ENCODE measurements around the gene AP5S1.

DNA sequence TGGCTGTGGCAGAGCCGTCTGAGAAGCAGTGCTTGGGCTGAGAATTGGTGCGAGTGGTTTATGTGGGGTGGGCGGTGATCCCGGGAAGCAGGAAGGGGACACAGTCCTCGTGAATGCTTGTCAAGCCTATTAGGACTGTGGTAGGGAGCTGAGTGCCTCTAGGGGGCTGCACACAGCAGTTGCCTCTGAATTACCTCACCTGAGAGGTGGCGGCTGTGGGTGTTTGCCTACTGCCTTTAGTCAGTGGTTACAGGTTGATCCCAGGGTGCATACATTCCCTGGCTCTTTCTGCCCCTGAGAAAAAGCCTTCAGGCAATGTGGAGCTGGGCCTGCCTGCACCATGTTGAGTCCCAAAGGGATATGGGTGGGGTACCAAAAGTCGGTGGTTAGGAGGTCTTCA is 5.2 kb downstream of the AP5S1 start:
- TF ChIP-seq, protein P1, sequence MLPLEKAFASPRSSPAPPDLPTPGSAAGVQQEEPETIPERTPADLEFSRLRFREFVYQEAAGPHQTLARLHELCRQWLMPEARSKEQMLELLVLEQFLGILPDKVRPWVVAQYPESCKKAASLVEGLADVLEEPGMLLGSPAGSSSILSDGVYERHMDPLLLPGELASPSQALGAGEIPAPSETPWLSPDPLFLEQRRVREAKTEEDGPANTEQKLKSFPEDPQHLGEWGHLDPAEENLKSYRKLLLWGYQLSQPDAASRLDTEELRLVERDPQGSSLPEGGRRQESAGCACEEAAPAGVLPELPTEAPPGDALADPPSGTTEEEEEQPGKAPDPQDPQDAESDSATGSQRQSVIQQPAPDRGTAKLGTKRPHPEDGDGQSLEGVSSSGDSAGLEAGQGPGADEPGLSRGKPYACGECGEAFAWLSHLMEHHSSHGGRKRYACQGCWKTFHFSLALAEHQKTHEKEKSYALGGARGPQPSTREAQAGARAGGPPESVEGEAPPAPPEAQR (CRISPR knock-in tag; IDR thresholded peaks at IDR 0.05): no peak
- TF ChIP-seq, protein P2, sequence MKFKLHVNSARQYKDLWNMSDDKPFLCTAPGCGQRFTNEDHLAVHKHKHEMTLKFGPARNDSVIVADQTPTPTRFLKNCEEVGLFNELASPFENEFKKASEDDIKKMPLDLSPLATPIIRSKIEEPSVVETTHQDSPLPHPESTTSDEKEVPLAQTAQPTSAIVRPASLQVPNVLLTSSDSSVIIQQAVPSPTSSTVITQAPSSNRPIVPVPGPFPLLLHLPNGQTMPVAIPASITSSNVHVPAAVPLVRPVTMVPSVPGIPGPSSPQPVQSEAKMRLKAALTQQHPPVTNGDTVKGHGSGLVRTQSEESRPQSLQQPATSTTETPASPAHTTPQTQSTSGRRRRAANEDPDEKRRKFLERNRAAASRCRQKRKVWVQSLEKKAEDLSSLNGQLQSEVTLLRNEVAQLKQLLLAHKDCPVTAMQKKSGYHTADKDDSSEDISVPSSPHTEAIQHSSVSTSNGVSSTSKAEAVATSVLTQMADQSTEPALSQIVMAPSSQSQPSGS (CRISPR knock-in tag; IDR thresholded peaks at IDR 0.05; ENCODE audit: borderline replicate concordance, low read depth): no peak

All from WTC11 (cell line).